Transverse colon (tissue), 4 donors: ENCODE data around the gene CELA3B. TPM values are rescaled to one million over a fixed set of nuclear protein-coding genes. Genes with fewer than 3 reads are reported as not detected.
A peak's percentile ranks its signal among the peaks of the same experiment; 100 is the strongest.
"Not testable (repeated sequence)": the region's sequence is repeated elsewhere in the genome, so short reads cannot be mapped to it uniquely, and the experiment has no call there.

ENCODE experiments used
- DNase-seq: peaks from one replicate; pipeline ENCODE4 v3.0.0-alpha.2; 2019
- H3K27ac ChIP-seq, 4 donors: fragments of 200-600 bp; sonication (generic); 2 replicates each; pipeline ENCODE4 v1.5.1; 2016 to 2018; ENCODE audit warnings: inconsistent platforms in 4 of 4
- H3K27me3 ChIP-seq: fragments of 200-600 bp; sonication (generic); 2 replicates; pipeline ENCODE4 v1.5.1; 2017; ENCODE audit warnings: inconsistent platforms
- H3K36me3 ChIP-seq, 4 donors: fragments of 200-600 bp; sonication (generic); 2 replicates each; pipeline ENCODE4 v1.5.1; 2017 to 2019; ENCODE audit warnings: inconsistent platforms in 4 of 4
- H3K4me1 ChIP-seq, 4 donors: fragments of 200-600 bp; sonication (generic); 2 replicates each; pipeline ENCODE4 v1.5.1; 2017 to 2020; ENCODE audit warnings: inconsistent platforms in 4 of 4
- H3K4me3 ChIP-seq, 4 donors: fragments of 200-600 bp; sonication (generic); 1 replicate in 1 of 4; 2 replicates in 3 of 4; pipeline versions ENCODE4 v1.5.1 to v1.6.1; 2017 to 2019; ENCODE audit warnings: inconsistent platforms in 4 of 4
- H3K9me3 ChIP-seq, 2 donors: fragments of 200-600 bp; sonication (generic); 2 replicates each; pipeline ENCODE4 v1.5.1; 2017 to 2019; ENCODE audit warnings: inconsistent platforms in 2 of 2
- EP300 ChIP-seq: sonication (generic); formaldehyde crosslinking; IDR thresholded peaks from one replicate; pipeline ENCODE4 v1.6.1; 2017; ENCODE audit warnings: antibody characterized with exemption, low read depth
- POLR2A ChIP-seq: fragments of 450-650 bp; IDR thresholded peaks from one replicate; pipeline ENCODE4 v1.6.1; 2016; ENCODE audit warnings: antibody characterized with exemption, mild to moderate bottlenecking, moderate library complexity
- POLR2AphosphoS5 ChIP-seq, 3 donors: sonication (generic); formaldehyde crosslinking; IDR thresholded peaks; one replicate each; pipeline ENCODE4 v1.6.1; 2016; ENCODE audit warnings: antibody characterized with exemption in 3 of 3
- WGBS, 2 donors: methylation state at CpG; one replicate each; pipeline ENCODE4 v1.1.5; 2018; ENCODE audit warnings: low coverage in 1 of 2; 5-methylcytosine and 5-hydroxymethylcytosine counted together
- in situ Hi-C, 4 donors: fragments of 200-750 bp; cut with MboI; loops; one replicate each; pipeline versions ENCODE4 v1.15.0 to v1.15.1; 2017; ENCODE audit warnings: low sequenced_read_pairs in 3 of 4, low pct_ligation_motif_present in 1 of 4, low pct_unique_long_range_greater_than_20kb in 1 of 4
- intact Hi-C: fragments of 100-400 bp; cut with DNase I; formaldehyde crosslinking; loops from one replicate; pipeline ENCODE4 v1.15.1; 2023; ENCODE audit warnings: low total_unique reads
- small RNA-seq, 4 donors: library from RNA; depleted of rRNA; stranded (forward); fragments of <200 nt; gene quantifications; one replicate each; pipeline ENCODE3, GENCODE V24; 2016
- total RNA-seq, 4 donors: library from RNA; depleted of rRNA; stranded (reverse); fragments of >200 nt; gene quantifications; one replicate each; pipeline ENCODE4 v1.1.0, GENCODE V29; 2016
- TF ChIP-seq, protein P1 (sequence below), 5 experiments: fragments of 200-600 bp in 3 of 5; fragments of 450-650 bp in 2 of 5; sonication (generic) in 3 of 5; IDR thresholded peaks; 1 replicate in 2 of 5; 2 replicates in 3 of 5; pipeline ENCODE4 v1.5.1; 2016 to 2017; ENCODE audit warnings: antibody characterized with exemption in 5 of 5, inconsistent platforms in 3 of 5, mild to moderate bottlenecking in 2 of 5, moderate library complexity in 1 of 5

The CELA3B gene
- total RNA-seq, 4 donors from 2014 or later: not detected

DNA sequence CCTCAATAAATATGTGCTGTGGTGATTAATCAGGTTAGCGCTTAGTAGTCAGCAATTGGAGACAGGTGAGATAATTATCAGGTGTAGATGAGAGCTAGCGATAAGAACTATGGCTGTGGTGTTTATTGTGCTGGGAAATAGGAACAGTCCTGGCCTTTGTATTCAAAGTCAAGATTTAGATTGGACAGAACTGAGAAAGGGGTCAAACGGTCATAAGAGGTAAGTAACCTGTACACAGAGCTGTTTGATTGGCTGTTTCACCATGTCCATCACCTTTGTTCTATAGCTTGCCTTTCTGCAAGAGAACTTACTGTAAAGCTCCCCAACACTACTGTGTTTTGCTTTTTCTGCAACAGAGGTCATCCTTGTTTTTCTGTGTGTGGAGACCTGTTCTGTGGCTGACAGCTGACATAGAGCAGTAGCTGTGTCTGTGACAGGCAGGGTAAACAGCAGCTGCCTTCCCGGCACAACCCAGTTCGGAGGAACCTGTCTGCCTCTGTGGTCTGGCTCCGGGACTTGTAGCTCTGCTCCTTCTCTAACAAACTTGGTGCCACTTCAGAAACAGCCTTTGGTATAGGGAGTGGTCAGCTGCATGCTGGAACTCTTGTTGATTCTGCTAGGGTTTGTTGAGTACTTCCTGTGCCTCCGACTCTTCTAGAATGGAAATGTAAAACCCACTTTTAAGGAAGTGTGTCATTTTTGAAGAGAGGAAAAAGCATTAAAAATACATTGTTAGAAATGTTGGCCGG, 54.6 kb downstream of the CELA3B start:
- in situ Hi-C loops (no loop called here), intact Hi-C loops (no loop called here)
- H3K36me3 ChIP-seq: no peaks in the 10 kb centered on the region
- peak overlapping the region in 1 of 4 donors; percentile 14 for H3K4me3 ChIP-seq
- peak; percentile 50 for DNase-seq
- 39 to 46% methylated on average over 8 of the region's 8 CpGs for WGBS, 2 donors
- H3K9me3 ChIP-seq: no peaks in the 10 kb centered on the region
- peak; percentile 43 for TF ChIP-seq POLR2A
- TF ChIP-seq, protein P1, sequence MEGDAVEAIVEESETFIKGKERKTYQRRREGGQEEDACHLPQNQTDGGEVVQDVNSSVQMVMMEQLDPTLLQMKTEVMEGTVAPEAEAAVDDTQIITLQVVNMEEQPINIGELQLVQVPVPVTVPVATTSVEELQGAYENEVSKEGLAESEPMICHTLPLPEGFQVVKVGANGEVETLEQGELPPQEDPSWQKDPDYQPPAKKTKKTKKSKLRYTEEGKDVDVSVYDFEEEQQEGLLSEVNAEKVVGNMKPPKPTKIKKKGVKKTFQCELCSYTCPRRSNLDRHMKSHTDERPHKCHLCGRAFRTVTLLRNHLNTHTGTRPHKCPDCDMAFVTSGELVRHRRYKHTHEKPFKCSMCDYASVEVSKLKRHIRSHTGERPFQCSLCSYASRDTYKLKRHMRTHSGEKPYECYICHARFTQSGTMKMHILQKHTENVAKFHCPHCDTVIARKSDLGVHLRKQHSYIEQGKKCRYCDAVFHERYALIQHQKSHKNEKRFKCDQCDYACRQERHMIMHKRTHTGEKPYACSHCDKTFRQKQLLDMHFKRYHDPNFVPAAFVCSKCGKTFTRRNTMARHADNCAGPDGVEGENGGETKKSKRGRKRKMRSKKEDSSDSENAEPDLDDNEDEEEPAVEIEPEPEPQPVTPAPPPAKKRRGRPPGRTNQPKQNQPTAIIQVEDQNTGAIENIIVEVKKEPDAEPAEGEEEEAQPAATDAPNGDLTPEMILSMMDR (IDR thresholded peaks at IDR 0.05): no peak
- peak; percentile 77 to 96 (median 85) for TF ChIP-seq POLR2AphosphoS5 (IDR thresholded peaks at IDR 0.05)
- peak; percentile 67 for TF ChIP-seq EP300
- no peaks in the 10 kb centered on the region for H3K27me3 ChIP-seq
- peaks cover 2 to 30% (median 14%) of the 10 kb centered on the region in 4 donors for H3K4me1 ChIP-seq
- H3K27ac ChIP-seq: peak overlapping the region; percentile 66 to 85 (median 80)

DNA sequence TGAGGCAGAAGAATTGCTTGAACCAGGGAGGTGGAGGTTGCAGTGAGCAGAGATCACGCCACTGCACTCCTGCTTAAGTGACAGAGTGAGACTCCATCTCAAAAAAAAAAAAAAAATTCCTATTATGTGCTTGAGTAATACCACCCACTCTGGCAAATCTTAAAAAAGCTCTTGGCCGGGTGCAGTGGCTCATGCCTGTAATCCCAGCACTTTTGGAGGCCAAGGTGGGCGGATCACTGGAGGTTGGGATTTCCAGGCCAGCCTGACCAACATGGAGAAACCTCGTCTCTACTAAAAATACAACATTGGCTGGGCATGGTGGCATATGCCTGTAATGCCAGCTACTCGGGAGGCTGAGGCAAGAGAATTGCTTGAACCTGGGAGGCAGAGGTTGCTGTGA, 58.0 kb downstream of the CELA3B start:
- H3K27me3 ChIP-seq, H3K36me3 ChIP-seq, in situ Hi-C loops, H3K9me3 ChIP-seq, H3K4me3 ChIP-seq, intact Hi-C loops, H3K27ac ChIP-seq, DNase-seq: not testable (repeated sequence)
- H3K4me1 ChIP-seq: peaks cover 3 to 32% (median 18%) of the 10 kb centered on the region in 4 donors
- 79 to 80% methylated on average over 1 to 5 of the region's 5 CpGs for WGBS, 2 donors

DNA sequence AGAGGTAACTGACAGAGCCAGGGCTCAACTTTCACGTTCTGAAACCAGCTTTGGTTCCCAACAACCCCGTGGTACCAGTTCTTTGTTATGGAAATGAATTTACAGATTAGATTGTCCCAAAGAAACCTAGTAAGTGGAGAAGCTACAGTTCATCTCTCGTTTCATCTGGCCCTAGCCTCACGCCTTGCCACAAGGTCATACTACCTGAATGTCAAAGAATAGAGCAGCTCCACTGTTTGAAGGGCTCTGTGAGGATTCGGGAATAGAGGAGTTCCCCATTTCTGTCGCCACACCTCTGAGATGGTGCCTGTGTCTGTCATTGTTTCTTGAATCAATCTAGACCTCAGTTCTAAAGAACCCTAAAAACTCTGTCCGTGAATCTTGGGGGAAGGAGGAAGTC, 60.7 kb downstream of the CELA3B start:
- Histone ChIP-seq H3K4me1 (peaks cover 7 to 17% (median 11%) of the 10 kb centered on the region in 4 donors), H3K9me3 (no peaks in the 10 kb centered on the region), H3K27me3 (no peaks in the 10 kb centered on the region), H3K36me3 (no peaks in the 10 kb centered on the region), H3K4me3 (no peak overlapping the region), H3K27ac (no peak overlapping the region)
- DNase-seq: no peak
- intact Hi-C loops: no loop called here
- in situ Hi-C loops: no loop called here
- 74 to 78% methylated on average over 7 of the region's 7 CpGs for WGBS, 2 donors
- TF ChIP-seq, protein P1 (IDR thresholded peaks at IDR 0.05): no peak
- no peak for TF ChIP-seq EP300
- no peak for TF ChIP-seq POLR2AphosphoS5 (IDR thresholded peaks at IDR 0.05)
- TF ChIP-seq POLR2A: no peak

DNA sequence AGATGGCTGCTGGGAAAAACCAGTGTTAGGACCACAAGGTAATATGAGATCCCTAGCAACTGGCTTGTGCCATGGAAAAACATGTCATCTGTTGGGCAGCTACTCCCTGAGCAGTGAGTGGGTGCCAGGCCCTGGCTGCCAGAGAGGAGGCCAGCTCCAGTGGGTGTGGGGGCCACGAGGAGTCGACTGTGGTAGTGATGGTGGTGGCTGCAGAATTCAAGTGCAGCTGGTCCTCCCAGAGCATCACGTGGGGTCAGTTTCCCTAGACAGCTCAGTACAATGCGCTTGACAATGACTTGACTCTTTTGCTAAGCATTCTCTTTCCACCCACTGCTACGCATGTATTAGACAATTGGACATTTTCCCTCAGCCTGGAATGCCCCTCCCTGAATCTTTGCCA, 61.2 kb downstream of the CELA3B start:
- intact Hi-C loops (no loop called here), in situ Hi-C loops (no loop called here)
- H3K36me3 ChIP-seq: no peaks in the 10 kb centered on the region
- 80 to 96% methylated on average over 1 to 5 of the region's 5 CpGs for WGBS, 2 donors
- no peaks in the 10 kb centered on the region for H3K9me3 ChIP-seq
- TF ChIP-seq, protein P1 (IDR thresholded peaks at IDR 0.05): no peak
- TF ChIP-seq POLR2AphosphoS5 (IDR thresholded peaks at IDR 0.05): no peak
- no peak for TF ChIP-seq POLR2A
- no peak for TF ChIP-seq EP300
- no peak overlapping the region for H3K4me3 ChIP-seq
- no peak overlapping the region for H3K27ac ChIP-seq
- H3K27me3 ChIP-seq: no peaks in the 10 kb centered on the region
- H3K4me1 ChIP-seq: peaks cover 7 to 17% (median 11%) of the 10 kb centered on the region in 4 donors
- no peak for DNase-seq

Small RNA genes lying within 50 kb of the gene (small RNA-seq; reads per million reads assigned to genes)
- gene RN7SL186P (0 reads per million in 4 donors), gene RN7SL386P (0 reads per million in 4 donors), gene RNU6-1022P (0 reads per million in 4 donors), gene RNU6-776P (0 reads per million in 4 donors)

Other genes with a start within 250 kb of the CELA3B start
- 10 to 100 TPM; 48.4 to 87.3 (median 51.4) TPM for gene USP48, start 193.9 kb upstream of the CELA3B start, total RNA-seq
- under 1 TPM in 1 of 4 donors, not detected in 3; 0.48 TPM for gene LDLRAD2, start 164.8 kb upstream of the CELA3B start, total RNA-seq
- 100 to 1,000 TPM; 107 to 343 (median 228) TPM for gene HSPG2, start 39.7 kb upstream of the CELA3B start, total RNA-seq
- not detected for gene CELA3A, start 24.6 kb downstream of the CELA3B start, total RNA-seq
- 100 to 1,000 TPM; 140 to 245 (median 174) TPM for gene CDC42, start 75.7 kb downstream of the CELA3B start, total RNA-seq
- gene WNT4, start 166.1 kb downstream of the CELA3B start, total RNA-seq: 1 to 10 TPM in 2 of 4 donors, under 1 TPM in 1, not detected in 1; 0.82 to 3.0 (median 2.1) TPM